ENCODE measurements around the gene FOSL2. TPM values are rescaled to one million over a fixed set of nuclear protein-coding genes. Genes with fewer than 3 reads are reported as not detected.
A peak's percentile ranks its signal among the peaks of the same experiment; 100 is the strongest.

Gene FOSL2
- total RNA-seq, 3 donors from 2014 or later (not counting 1 experiment from before 2014, with no cell fraction given), result 414 to 531 (median 455) TPM

- Mint-ChIP-seq H3K36me3 (peaks cover 15% of the 10 kb centered on the region), H3K27me3 (ENCODE audit: low read depth in 2 of 2) (no peaks in the 10 kb centered on the region), H3K27ac (peak overlapping the region; percentile 73 to 93), H3K4me1 (peaks cover 72 to 74% of the 10 kb centered on the region in 2 donors), H3K9me3 (no peaks in the 10 kb centered on the region), H3K4me3 (no peak overlapping the region)
- ATAC-seq (no peak), DNase-seq (no peak)
- intact Hi-C loops (cut with micrococcal nuclease), result no loop called here
- H3K36me3 ChIP-seq (ENCODE audit: control insufficient read depth, insufficient read depth, low read length), result peaks cover 25% of the 10 kb centered on the region
- no peaks in the 10 kb centered on the region for H3K27me3 ChIP-seq (ENCODE audit: control insufficient read depth, insufficient read depth, low read length)
- H3K4me1 ChIP-seq (ENCODE audit: control insufficient read depth, insufficient read depth, low read length), result peaks cover 31% of the 10 kb centered on the region
- no peak overlapping the region for H3K27ac ChIP-seq (ENCODE audit: low read length)
- no peaks in the 10 kb centered on the region for H3K9me3 ChIP-seq (ENCODE audit: control insufficient read depth, insufficient read depth, low read length)
- TF ChIP-seq, protein P1, sequence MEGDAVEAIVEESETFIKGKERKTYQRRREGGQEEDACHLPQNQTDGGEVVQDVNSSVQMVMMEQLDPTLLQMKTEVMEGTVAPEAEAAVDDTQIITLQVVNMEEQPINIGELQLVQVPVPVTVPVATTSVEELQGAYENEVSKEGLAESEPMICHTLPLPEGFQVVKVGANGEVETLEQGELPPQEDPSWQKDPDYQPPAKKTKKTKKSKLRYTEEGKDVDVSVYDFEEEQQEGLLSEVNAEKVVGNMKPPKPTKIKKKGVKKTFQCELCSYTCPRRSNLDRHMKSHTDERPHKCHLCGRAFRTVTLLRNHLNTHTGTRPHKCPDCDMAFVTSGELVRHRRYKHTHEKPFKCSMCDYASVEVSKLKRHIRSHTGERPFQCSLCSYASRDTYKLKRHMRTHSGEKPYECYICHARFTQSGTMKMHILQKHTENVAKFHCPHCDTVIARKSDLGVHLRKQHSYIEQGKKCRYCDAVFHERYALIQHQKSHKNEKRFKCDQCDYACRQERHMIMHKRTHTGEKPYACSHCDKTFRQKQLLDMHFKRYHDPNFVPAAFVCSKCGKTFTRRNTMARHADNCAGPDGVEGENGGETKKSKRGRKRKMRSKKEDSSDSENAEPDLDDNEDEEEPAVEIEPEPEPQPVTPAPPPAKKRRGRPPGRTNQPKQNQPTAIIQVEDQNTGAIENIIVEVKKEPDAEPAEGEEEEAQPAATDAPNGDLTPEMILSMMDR (IDR thresholded peaks at IDR 0.05), result no peak
- 95% methylated on average over 3 of the region's 3 CpGs for WGBS (ENCODE audit: insufficient coverage)
- no peak overlapping the region for H3K4me3 ChIP-seq (ENCODE audit: low read length)
Observed at GRCh38 chr2:28419003-28419402, 26.3 kb downstream of the FOSL2 start.

DNA sequence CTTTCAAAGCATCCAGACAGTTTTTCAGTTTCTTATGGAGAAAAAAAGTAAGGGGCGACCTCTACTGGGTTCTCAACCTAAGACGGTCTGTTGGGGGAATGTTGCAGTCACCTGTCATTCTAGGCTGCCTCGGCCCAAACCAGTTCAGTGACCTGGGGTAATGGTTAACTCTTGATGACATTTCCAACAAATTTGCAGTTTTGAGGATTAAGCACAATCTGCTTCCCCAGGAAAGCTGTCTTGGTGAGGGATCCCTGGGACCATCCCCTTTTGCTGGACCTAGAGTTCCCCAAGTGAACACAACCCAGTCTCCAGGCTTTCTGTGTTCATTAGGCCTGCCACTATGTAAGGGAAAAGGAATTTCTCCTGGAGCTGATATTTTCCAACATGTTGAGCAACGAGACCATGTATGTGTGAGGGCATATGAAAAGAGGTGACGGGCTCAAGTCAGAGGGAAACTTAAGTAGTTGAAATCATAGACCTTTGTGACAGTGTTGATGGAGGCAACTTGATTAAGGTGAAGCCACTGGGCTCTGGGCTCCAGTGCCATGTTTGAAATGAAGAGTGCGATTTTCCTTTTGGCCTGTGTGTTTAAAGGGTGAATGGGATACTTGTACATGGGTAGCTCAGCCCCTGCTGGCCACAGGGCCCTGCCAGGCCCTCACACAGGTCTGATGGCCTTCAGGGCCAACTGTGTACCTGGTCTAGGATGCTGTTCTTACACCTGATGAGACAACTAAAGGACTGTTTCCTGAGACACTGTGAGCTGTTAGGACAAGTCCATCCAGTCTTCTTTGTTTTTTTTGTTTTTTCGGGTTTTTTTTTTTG is 27.0 kb downstream of the FOSL2 start:
- Histone ChIP-seq H3K27ac (ENCODE audit: low read length) (no peak overlapping the region), H3K4me3 (ENCODE audit: low read length) (no peak overlapping the region), H3K4me1 (ENCODE audit: control insufficient read depth, insufficient read depth, low read length) (peaks cover 31% of the 10 kb centered on the region), H3K27me3 (ENCODE audit: control insufficient read depth, insufficient read depth, low read length) (no peaks in the 10 kb centered on the region), H3K36me3 (ENCODE audit: control insufficient read depth, insufficient read depth, low read length) (peaks cover 18% of the 10 kb centered on the region), H3K9me3 (ENCODE audit: control insufficient read depth, insufficient read depth, low read length) (no peaks in the 10 kb centered on the region)
- no peaks in the 10 kb centered on the region for H3K27me3 Mint-ChIP-seq (ENCODE audit: low read depth in 2 of 2)
- TF ChIP-seq, protein P1 (IDR thresholded peaks at IDR 0.05), result no peak
- ATAC-seq (no peak), DNase-seq (no peak)
- 89% methylated on average over 7 of the region's 7 CpGs for WGBS (ENCODE audit: insufficient coverage)
- H3K36me3 Mint-ChIP-seq, result peaks cover 15% of the 10 kb centered on the region
- no peaks in the 10 kb centered on the region for H3K9me3 Mint-ChIP-seq
- H3K27ac Mint-ChIP-seq, result peak overlapping the region; percentile 73 to 93
- intact Hi-C loops (cut with micrococcal nuclease), result no loop called here
- H3K4me1 Mint-ChIP-seq, result peaks cover 72 to 76% of the 10 kb centered on the region in 2 donors
- no peak overlapping the region for H3K4me3 Mint-ChIP-seq

- Histone ChIP-seq H3K36me3 (ENCODE audit: control insufficient read depth, insufficient read depth, low read length) (peaks cover 8% of the 10 kb centered on the region), H3K4me1 (ENCODE audit: control insufficient read depth, insufficient read depth, low read length) (peaks cover 35% of the 10 kb centered on the region), H3K27me3 (ENCODE audit: control insufficient read depth, insufficient read depth, low read length) (no peaks in the 10 kb centered on the region), H3K27ac (ENCODE audit: low read length) (no peak overlapping the region), H3K9me3 (ENCODE audit: control insufficient read depth, insufficient read depth, low read length) (no peaks in the 10 kb centered on the region), H3K4me3 (ENCODE audit: low read length) (no peak overlapping the region)
- TF ChIP-seq, protein P1 (IDR thresholded peaks at IDR 0.05), result no peak
- no peak for DNase-seq
- no peaks in the 10 kb centered on the region for H3K27me3 Mint-ChIP-seq (ENCODE audit: low read depth in 2 of 2)
- ATAC-seq, result no peak
- peak overlapping the region; percentile 73 to 93 for H3K27ac Mint-ChIP-seq
- H3K4me3 Mint-ChIP-seq, result peak overlapping the region; percentile 41
- peaks cover 72 to 76% of the 10 kb centered on the region in 2 donors for H3K4me1 Mint-ChIP-seq
- peaks cover 11% of the 10 kb centered on the region for H3K36me3 Mint-ChIP-seq
- H3K9me3 Mint-ChIP-seq, result no peaks in the 10 kb centered on the region
- intact Hi-C loops (cut with micrococcal nuclease), result no loop called here
- 88% methylated on average over 3 of the region's 4 CpGs for WGBS (ENCODE audit: insufficient coverage)
Observed at GRCh38 chr2:28420722-28421121, 28.1 kb downstream of the FOSL2 start.

Measured in natural killer cell (primary cell).